GM21737 (cell line): ENCODE results near the gene FUT8.

Source experiments
- ATAC-seq: cut with Tn5 transposase; IDR thresholded peaks from one replicate; pipeline ENCODE4 v1.9.1; 2021; ENCODE audit warnings: mild to moderate bottlenecking, moderate library complexity; ENCODE audit not compliant: unreplicated experiment

Gene FUT8

GRCh38 chr14:65769151-65769550 lies 356.6 kb downstream of the FUT8 start:
- ATAC-seq, result no peak

GRCh38 chr14:65770681-65771080 lies 358.2 kb downstream of the FUT8 start:
- ATAC-seq, result no peak

GRCh38 chr14:65771271-65771670 lies 358.7 kb downstream of the FUT8 start:
- ATAC-seq, result no peak

- no peak for ATAC-seq
Measured at GRCh38 chr14:65772466-65772865, 359.9 kb downstream of the FUT8 start.

GRCh38 chr14:65772921-65773574 lies 360.5 kb downstream of the FUT8 start:
- ATAC-seq, result no peak

- no peak for ATAC-seq
Measured at GRCh38 chr14:65774041-65774440, 361.5 kb downstream of the FUT8 start.

GRCh38 chr14:65776193-65776852 lies 363.8 kb downstream of the FUT8 start:
- no peak for ATAC-seq

GRCh38 chr14:65780566-65780965 lies 368.0 kb downstream of the FUT8 start:
- no peak for ATAC-seq

GRCh38 chr14:65783101-65783500 lies 370.6 kb downstream of the FUT8 start:
- no peak for ATAC-seq

- ATAC-seq, result no peak
Measured at GRCh38 chr14:65783576-65783975, 371.0 kb downstream of the FUT8 start.

GRCh38 chr14:65784574-65784973 lies 372.0 kb downstream of the FUT8 start:
- ATAC-seq, result no peak

- no peak for ATAC-seq
Measured at GRCh38 chr14:65787461-65787860, 374.9 kb downstream of the FUT8 start.

GRCh38 chr14:65788876-65789275 lies 376.3 kb downstream of the FUT8 start:
- ATAC-seq, result no peak

- no peak for ATAC-seq
Measured at GRCh38 chr14:65789363-65789762, 376.8 kb downstream of the FUT8 start.

- no peak for ATAC-seq
Measured at GRCh38 chr14:65790172-65790815, 377.8 kb downstream of the FUT8 start.

- ATAC-seq, result no peak
Measured at GRCh38 chr14:65791191-65791981, 378.9 kb downstream of the FUT8 start.

- ATAC-seq, result no peak
Measured at GRCh38 chr14:65792208-65792905, 379.8 kb downstream of the FUT8 start.
